ENCODE measurements around the gene UQCRC2. TPM values are rescaled to one million over a fixed set of nuclear protein-coding genes. Genes with fewer than 3 reads are reported as not detected.

Gene UQCRC2
- total and polyA plus RNA-seq, 12 donors: 108 to 386 (median 214) TPM

GRCh38 chr16:21964353-21964752 lies 11.2 kb downstream of the UQCRC2 start:
- no peak for TF ChIP-seq POLR2A (IDR thresholded peaks at IDR 0.05)
- TF ChIP-seq, protein P1, sequence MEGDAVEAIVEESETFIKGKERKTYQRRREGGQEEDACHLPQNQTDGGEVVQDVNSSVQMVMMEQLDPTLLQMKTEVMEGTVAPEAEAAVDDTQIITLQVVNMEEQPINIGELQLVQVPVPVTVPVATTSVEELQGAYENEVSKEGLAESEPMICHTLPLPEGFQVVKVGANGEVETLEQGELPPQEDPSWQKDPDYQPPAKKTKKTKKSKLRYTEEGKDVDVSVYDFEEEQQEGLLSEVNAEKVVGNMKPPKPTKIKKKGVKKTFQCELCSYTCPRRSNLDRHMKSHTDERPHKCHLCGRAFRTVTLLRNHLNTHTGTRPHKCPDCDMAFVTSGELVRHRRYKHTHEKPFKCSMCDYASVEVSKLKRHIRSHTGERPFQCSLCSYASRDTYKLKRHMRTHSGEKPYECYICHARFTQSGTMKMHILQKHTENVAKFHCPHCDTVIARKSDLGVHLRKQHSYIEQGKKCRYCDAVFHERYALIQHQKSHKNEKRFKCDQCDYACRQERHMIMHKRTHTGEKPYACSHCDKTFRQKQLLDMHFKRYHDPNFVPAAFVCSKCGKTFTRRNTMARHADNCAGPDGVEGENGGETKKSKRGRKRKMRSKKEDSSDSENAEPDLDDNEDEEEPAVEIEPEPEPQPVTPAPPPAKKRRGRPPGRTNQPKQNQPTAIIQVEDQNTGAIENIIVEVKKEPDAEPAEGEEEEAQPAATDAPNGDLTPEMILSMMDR (IDR thresholded peaks at IDR 0.05): no peak
- H3K9me3 ChIP-seq (replicated peaks in 1 of 3): no peaks in the 10 kb centered on the region
- H3K27ac ChIP-seq: no peak overlapping the region
- no peaks in the 10 kb centered on the region for H3K27me3 ChIP-seq
- no peak overlapping the region for H3K4me3 ChIP-seq
- intact Hi-C loops (cut with DNase I): no loop called here
- WGBS, 4 donors: 90 to 92% (median 91%) methylated on average over 6 of the region's 6 CpGs
- DNase-seq: no peak
- peaks cover 0 to 100% of the 10 kb centered on the region in 2 donors for H3K36me3 ChIP-seq (replicated peaks in 1 of 2)
- no peaks in the 10 kb centered on the region for H3K4me1 ChIP-seq (replicated peaks in 1 of 2)

GRCh38 chr16:21971856-21972255 lies 18.7 kb downstream of the UQCRC2 start:
- 82 to 95% (median 91%) methylated on average over 4 of the region's 4 CpGs for WGBS, 4 donors
- no peaks in the 10 kb centered on the region for H3K9me3 ChIP-seq (replicated peaks in 1 of 3)
- H3K27me3 ChIP-seq: no peaks in the 10 kb centered on the region
- no peak overlapping the region for H3K4me3 ChIP-seq
- TF ChIP-seq, protein P1 (IDR thresholded peaks at IDR 0.05): no peak
- H3K27ac ChIP-seq: no peak overlapping the region
- no peaks in the 10 kb centered on the region for H3K4me1 ChIP-seq (replicated peaks in 1 of 2)
- H3K36me3 ChIP-seq (replicated peaks in 1 of 2): peaks cover 0 to 98% of the 10 kb centered on the region in 2 donors
- DNase-seq: no peak
- intact Hi-C loops (cut with DNase I): no loop called here

DNA sequence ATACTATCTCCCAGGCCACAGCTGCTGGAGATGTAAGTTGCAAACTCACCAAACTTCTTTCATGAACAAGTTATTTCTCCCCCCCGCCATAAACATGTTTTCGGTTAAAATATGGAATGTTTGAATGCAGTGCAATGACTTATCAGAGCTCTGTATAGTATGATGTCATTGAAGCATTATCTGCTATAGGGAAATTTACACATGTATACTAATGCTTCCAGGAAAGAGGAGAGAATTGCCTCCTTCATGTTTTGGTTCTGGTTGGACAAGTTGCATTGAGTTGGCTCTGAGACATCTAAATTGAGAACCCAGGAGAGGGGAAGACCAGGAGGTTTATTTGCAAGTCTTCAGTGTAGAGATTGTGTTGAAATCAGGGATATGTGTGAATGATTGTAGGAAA lies 20.8 kb downstream of the UQCRC2 start:
- Histone ChIP-seq H3K9me3 (replicated peaks in 1 of 3) (no peaks in the 10 kb centered on the region), H3K27ac (no peak overlapping the region), H3K4me1 (replicated peaks in 1 of 2) (no peaks in the 10 kb centered on the region), H3K4me3 (no peak overlapping the region), H3K36me3 (replicated peaks in 1 of 2) (peaks cover 0 to 98% of the 10 kb centered on the region in 2 donors), H3K27me3 (no peaks in the 10 kb centered on the region)
- TF ChIP-seq, protein P1 (IDR thresholded peaks at IDR 0.05): no peak
- TF ChIP-seq POLR2A (IDR thresholded peaks at IDR 0.05): no peak
- 92 to 98% (median 94%) methylated on average over 2 of the region's 2 CpGs for WGBS, 4 donors
- no peak for DNase-seq
- intact Hi-C loops (cut with DNase I): no loop called here

- WGBS, 4 donors: 67 to 96% (median 73%) methylated on average over 4 of the region's 4 CpGs
- peaks cover 0 to 97% of the 10 kb centered on the region in 2 donors for H3K36me3 ChIP-seq (replicated peaks in 1 of 2)
- intact Hi-C loops (cut with DNase I): no loop called here
- H3K4me3 ChIP-seq: no peak overlapping the region
- no peak overlapping the region for H3K27ac ChIP-seq
- DNase-seq: peak in 4 of 7 donors; percentile 25 to 53 (median 38)
- TF ChIP-seq, protein P1 (IDR thresholded peaks at IDR 0.05): no peak
- no peak for TF ChIP-seq POLR2A (IDR thresholded peaks at IDR 0.05)
- no peaks in the 10 kb centered on the region for H3K9me3 ChIP-seq (replicated peaks in 1 of 3)
- H3K4me1 ChIP-seq (replicated peaks in 1 of 2): no peaks in the 10 kb centered on the region
- H3K27me3 ChIP-seq: no peaks in the 10 kb centered on the region
These were observed 26.9 kb downstream of the UQCRC2 start for GRCh38 chr16:21980032-21980431.

All from adrenal gland (tissue), 12 donors.